GM12892 (cell line): Measurements from ENCODE around the gene OR6S1.
"Not testable (repeated sequence)": the region's sequence is repeated elsewhere in the genome, so short reads cannot be mapped to it uniquely, and the experiment has no call there.

Experiments used
- DNase-seq: peaks from one replicate; pipeline ENCODE4 v3.0.0; 2011; ENCODE audit not compliant: insufficient read length
- FAIRE-seq: peaks from 2 replicates; lab custom pipeline; 2011; peaks lifted over from hg19 to GRCh38; lab: Jason Lieb, UNC
- POLR2A ChIP-seq: IDR thresholded peaks from 2 replicates; pipeline ENCODE4 v1.6.1; 2011; ENCODE audit warnings: low read depth, low read length, control low read depth
- POLR2AphosphoS5 ChIP-seq: IDR thresholded peaks from 2 replicates; pipeline ENCODE4 v1.6.1; 2011; ENCODE audit warnings: low read depth, low read length, control low read depth
- TAF1 ChIP-seq: IDR thresholded peaks from 2 replicates; pipeline ENCODE4 v1.6.1; 2011; ENCODE audit warnings: low read depth, mild to moderate bottlenecking, control low read depth, low read length, borderline replicate concordance

OR6S1 gene

GRCh38 chr14:20597108-20597507 is 44.4 kb downstream of the OR6S1 start:
- TF ChIP-seq POLR2AphosphoS5 = no peak
- no peak for TF ChIP-seq POLR2A
- no peak for TF ChIP-seq TAF1
- DNase-seq = no peak
- FAIRE-seq = no peak

- not testable (repeated sequence) for DNase-seq, FAIRE-seq
Observed at GRCh38 chr14:20595726-20596125, 45.8 kb downstream of the OR6S1 start.

GRCh38 chr14:20592574-20592973 is 48.9 kb downstream of the OR6S1 start:
- no peak for FAIRE-seq
- DNase-seq = no peak
- TF ChIP-seq TAF1 (no peak), POLR2A (no peak), POLR2AphosphoS5 (no peak)

- DNase-seq (no peak), FAIRE-seq (no peak)
- TF ChIP-seq TAF1 (no peak), POLR2AphosphoS5 (no peak), POLR2A (no peak)
Observed at GRCh38 chr14:20591235-20591634, 50.3 kb downstream of the OR6S1 start, which contains the start of gene RNASE12. Gene RNASE12 (minus strand): TSS chr14:20591376. CDS start chr14:20590723, 653 bp downstream.
